OCI-LY1 (cell line): ENCODE results near the gene TSBP1.

Experiments
- H2AFZ ChIP-seq: fragments of 200-600 bp; sonication (generic), shearing (Covaris generic); 2 replicates; pipeline ENCODE4 v1.6.0; 2014; ENCODE audit warnings: antibody characterized with exemption, mild to moderate bottlenecking, low read length
- H3F3A ChIP-seq: fragments of 200-600 bp; sonication (generic), shearing (Covaris generic); 2 replicates; pipeline ENCODE4 v1.6.0; 2014; ENCODE audit warnings: mild to moderate bottlenecking, antibody characterized with exemption, low read length, moderate library complexity; ENCODE audit not compliant: insufficient read depth
- H3K27ac ChIP-seq: fragments of 200-600 bp; sonication (generic); 2 replicates; pipeline ENCODE4 v1.5.1; 2014; ENCODE audit warnings: low read length, mixed run types, mild to moderate bottlenecking, low read depth; ENCODE audit not compliant: poor library complexity, severe bottlenecking
- H3K27me3 ChIP-seq: fragments of 200-600 bp; sonication (generic); 2 replicates; pipeline ENCODE4 v1.6.0; 2014; ENCODE audit warnings: antibody characterized with exemption, mild to moderate bottlenecking, low read length, moderate library complexity; ENCODE audit not compliant: insufficient read depth
- H3K36me3 ChIP-seq: fragments of 200-600 bp; sonication (generic); 2 replicates; pipeline ENCODE4 v1.6.1; 2014; ENCODE audit warnings: mild to moderate bottlenecking, antibody characterized with exemption, low read length, moderate library complexity, mixed read lengths; ENCODE audit not compliant: insufficient read depth
- H3K4me1 ChIP-seq: fragments of 200-600 bp; sonication (generic); 2 replicates; pipeline ENCODE4 v1.5.1; 2014; ENCODE audit warnings: mild to moderate bottlenecking, low read length, moderate library complexity; ENCODE audit not compliant: insufficient read depth, severe bottlenecking
- H3K4me2 ChIP-seq: fragments of 200-600 bp; sonication (generic), shearing (Covaris generic); 2 replicates; pipeline ENCODE4 v1.6.1; 2014; ENCODE audit warnings: low read length
- H3K4me3 ChIP-seq: fragments of 200-600 bp; sonication (generic); 2 replicates; pipeline ENCODE4 v1.5.1; 2014; ENCODE audit warnings: low read length, low read depth, mild to moderate bottlenecking, mixed read lengths; ENCODE audit not compliant: poor library complexity, severe bottlenecking
- H3K79me2 ChIP-seq: fragments of 200-600 bp; shearing (Covaris generic); 2 replicates; pipeline ENCODE4 v1.6.1; 2016; ENCODE audit warnings: mixed run types, low read length, mixed read lengths; ENCODE audit not compliant: insufficient read depth
- H3K9ac ChIP-seq: fragments of 200-600 bp; sonication (generic), shearing (Covaris generic); 2 replicates; pipeline ENCODE4 v1.6.1; 2014; ENCODE audit warnings: mild to moderate bottlenecking, low read length, mixed read lengths
- H3K9me2 ChIP-seq: fragments of 200-600 bp; sonication (generic), shearing (Covaris generic); 2 replicates; pipeline ENCODE4 v1.6.1; 2014; ENCODE audit warnings: low read depth, mild to moderate bottlenecking, low read length, mixed read lengths
- H3K9me3 ChIP-seq: fragments of 200-600 bp; shearing (Covaris generic); 2 replicates; pipeline ENCODE4 v1.6.1; 2014; ENCODE audit warnings: low read length, mixed read lengths
- H4K20me1 ChIP-seq: fragments of 200-600 bp; sonication (generic), shearing (Covaris generic); 2 replicates; pipeline ENCODE4 v1.6.0; 2016; ENCODE audit warnings: mild to moderate bottlenecking, low read length; ENCODE audit not compliant: insufficient read depth
- EZH2 ChIP-seq: fragments of 200-600 bp; sonication (generic), shearing (Covaris generic); IDR thresholded peaks from 2 replicates; pipeline ENCODE4 v1.8.0; 2017; ENCODE audit warnings: borderline replicate concordance, mixed run types, mild to moderate bottlenecking, antibody characterized with exemption, low read length, moderate library complexity, mixed read lengths
- TF ChIP-seq, protein P1 (sequence below): fragments of 200-600 bp; sonication (generic), shearing (Covaris generic); IDR thresholded peaks from 2 replicates; pipeline ENCODE4 v1.5.1; 2017; ENCODE audit warnings: mild to moderate bottlenecking, antibody characterized with exemption, low read length, moderate library complexity, mixed read lengths

The TSBP1 gene

DNA sequence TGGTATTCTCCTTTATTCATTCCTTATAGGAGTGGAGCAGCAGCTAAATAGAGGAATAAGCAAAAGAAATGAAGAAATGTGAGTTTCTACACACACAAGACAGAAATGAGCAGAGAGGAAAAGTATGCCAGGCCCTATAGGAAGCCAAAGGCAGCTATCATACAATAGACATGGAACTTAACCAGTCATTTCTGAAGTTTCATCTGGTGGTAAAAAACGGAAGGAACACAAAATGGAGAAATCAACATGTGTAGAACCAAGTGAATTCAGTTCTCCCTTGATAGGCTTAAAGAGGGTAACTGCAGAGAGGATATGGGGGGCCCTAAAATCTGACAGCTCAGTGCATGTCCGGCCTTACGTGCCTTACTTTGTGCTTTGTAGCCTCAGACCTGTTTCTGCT is 44.6 kb downstream of the TSBP1 start:
- Histone ChIP-seq H3K9me3 (no peaks in the 10 kb centered on the region), H3K4me3 (no peak overlapping the region), H3F3A (no peaks in the 10 kb centered on the region), H3K9me2 (no peaks in the 10 kb centered on the region), H3K4me2 (no peak overlapping the region), H4K20me1 (no peaks in the 10 kb centered on the region), H2AFZ (no peak overlapping the region), H3K27ac (no peak overlapping the region), H3K27me3 (no peaks in the 10 kb centered on the region), H3K4me1 (no peaks in the 10 kb centered on the region), H3K79me2 (no peaks in the 10 kb centered on the region), H3K36me3 (no peaks in the 10 kb centered on the region), H3K9ac (no peak overlapping the region)
- no peak for TF ChIP-seq EZH2
- TF ChIP-seq, protein P1, sequence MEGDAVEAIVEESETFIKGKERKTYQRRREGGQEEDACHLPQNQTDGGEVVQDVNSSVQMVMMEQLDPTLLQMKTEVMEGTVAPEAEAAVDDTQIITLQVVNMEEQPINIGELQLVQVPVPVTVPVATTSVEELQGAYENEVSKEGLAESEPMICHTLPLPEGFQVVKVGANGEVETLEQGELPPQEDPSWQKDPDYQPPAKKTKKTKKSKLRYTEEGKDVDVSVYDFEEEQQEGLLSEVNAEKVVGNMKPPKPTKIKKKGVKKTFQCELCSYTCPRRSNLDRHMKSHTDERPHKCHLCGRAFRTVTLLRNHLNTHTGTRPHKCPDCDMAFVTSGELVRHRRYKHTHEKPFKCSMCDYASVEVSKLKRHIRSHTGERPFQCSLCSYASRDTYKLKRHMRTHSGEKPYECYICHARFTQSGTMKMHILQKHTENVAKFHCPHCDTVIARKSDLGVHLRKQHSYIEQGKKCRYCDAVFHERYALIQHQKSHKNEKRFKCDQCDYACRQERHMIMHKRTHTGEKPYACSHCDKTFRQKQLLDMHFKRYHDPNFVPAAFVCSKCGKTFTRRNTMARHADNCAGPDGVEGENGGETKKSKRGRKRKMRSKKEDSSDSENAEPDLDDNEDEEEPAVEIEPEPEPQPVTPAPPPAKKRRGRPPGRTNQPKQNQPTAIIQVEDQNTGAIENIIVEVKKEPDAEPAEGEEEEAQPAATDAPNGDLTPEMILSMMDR = no peak

DNA sequence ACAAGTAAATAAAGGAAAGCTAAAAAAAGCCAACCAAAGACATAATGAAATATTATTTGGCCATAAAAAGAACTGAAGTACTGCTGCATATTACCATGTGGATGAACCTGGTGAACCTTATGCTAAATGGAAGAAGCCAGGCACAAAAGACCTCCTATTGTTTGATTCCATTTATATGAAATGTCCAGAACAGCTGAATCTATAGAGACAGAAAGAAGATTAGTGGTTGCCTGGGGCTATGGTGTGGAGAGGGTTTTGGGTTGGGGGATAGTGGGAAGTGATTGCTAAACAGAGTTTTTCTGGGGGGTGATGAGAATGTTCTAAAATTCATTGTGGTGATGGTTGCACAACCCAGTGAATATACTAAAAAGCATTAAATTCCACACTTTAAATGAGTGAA is 53.2 kb downstream of the TSBP1 start:
- H3K4me3 ChIP-seq = no peak overlapping the region
- no peak overlapping the region for H2AFZ ChIP-seq
- no peaks in the 10 kb centered on the region for H3K27me3 ChIP-seq
- H3F3A ChIP-seq = no peaks in the 10 kb centered on the region
- no peak overlapping the region for H3K27ac ChIP-seq
- no peaks in the 10 kb centered on the region for H3K4me1 ChIP-seq
- H3K9me3 ChIP-seq = no peaks in the 10 kb centered on the region
- no peak overlapping the region for H3K4me2 ChIP-seq
- H4K20me1 ChIP-seq = no peaks in the 10 kb centered on the region
- H3K79me2 ChIP-seq = no peaks in the 10 kb centered on the region
- H3K36me3 ChIP-seq = no peaks in the 10 kb centered on the region
- H3K9ac ChIP-seq = no peak overlapping the region
- no peaks in the 10 kb centered on the region for H3K9me2 ChIP-seq
- TF ChIP-seq, protein P1 = no peak
- no peak for TF ChIP-seq EZH2

DNA sequence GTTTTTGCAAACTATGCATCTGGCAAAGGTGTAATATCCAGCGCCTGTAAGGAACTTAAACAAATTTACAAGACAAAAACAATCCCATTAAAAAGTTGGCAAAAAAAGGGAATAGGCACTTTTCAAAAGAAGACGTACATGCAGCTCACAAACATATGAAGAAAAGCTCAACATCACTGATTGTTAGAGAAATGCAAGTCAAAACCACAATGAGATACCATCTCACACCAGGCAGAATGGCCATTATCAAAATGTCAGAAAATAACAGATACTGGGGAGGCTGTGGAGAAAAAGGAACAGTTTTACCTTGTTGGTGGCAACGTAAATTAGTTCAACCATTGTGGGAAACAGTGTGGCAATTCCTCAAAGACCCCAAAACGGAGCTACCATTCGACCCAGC is 54.2 kb downstream of the TSBP1 start:
- Histone ChIP-seq H3F3A (no peaks in the 10 kb centered on the region), H4K20me1 (no peaks in the 10 kb centered on the region), H3K4me1 (no peaks in the 10 kb centered on the region), H3K9ac (no peak overlapping the region), H2AFZ (no peak overlapping the region), H3K4me3 (no peak overlapping the region), H3K27ac (no peak overlapping the region), H3K4me2 (no peak overlapping the region), H3K36me3 (no peaks in the 10 kb centered on the region), H3K27me3 (no peaks in the 10 kb centered on the region), H3K9me3 (no peaks in the 10 kb centered on the region), H3K9me2 (no peaks in the 10 kb centered on the region), H3K79me2 (no peaks in the 10 kb centered on the region)
- TF ChIP-seq, protein P1 = no peak
- no peak for TF ChIP-seq EZH2
